ENCODE measurements around the gene OTULIN.

The OTULIN gene

GRCh38 chr5:14660833-14661232 is 3.7 kb upstream of the OTULIN start:
- H3K27me3 ChIP-seq (ENCODE audit: low read depth): no peaks in the 10 kb centered on the region
- in situ Hi-C loops (cut with MboI; ENCODE audit: low sequenced_read_pairs): no loop called here
- DNase-seq (ENCODE audit: low spot score in 2 of 2): no peak

GRCh38 chr5:14662721-14663260 is 1.7 kb upstream of the OTULIN start:
- DNase-seq (ENCODE audit: low spot score in 2 of 2): no peak
- Histone ChIP-seq H3K4me1 (peaks cover 16% of the 10 kb centered on the region), H3K4me3 (no peak overlapping the region), H3K27me3 (ENCODE audit: low read depth) (no peaks in the 10 kb centered on the region), H3K9me3 (no peaks in the 10 kb centered on the region), H3K36me3 (replicated peaks) (no peaks in the 10 kb centered on the region)
- in situ Hi-C loops (cut with MboI; ENCODE audit: low sequenced_read_pairs): no loop called here

More at GRCh38 chr5:14660833-14661232, 3.7 kb upstream of the OTULIN start:
- no peaks in the 10 kb centered on the region for H3K9me3 ChIP-seq
- peaks cover 12% of the 10 kb centered on the region for H3K4me1 ChIP-seq
- H3K4me3 ChIP-seq: no peak overlapping the region
- H3K36me3 ChIP-seq (replicated peaks): no peaks in the 10 kb centered on the region

DNA sequence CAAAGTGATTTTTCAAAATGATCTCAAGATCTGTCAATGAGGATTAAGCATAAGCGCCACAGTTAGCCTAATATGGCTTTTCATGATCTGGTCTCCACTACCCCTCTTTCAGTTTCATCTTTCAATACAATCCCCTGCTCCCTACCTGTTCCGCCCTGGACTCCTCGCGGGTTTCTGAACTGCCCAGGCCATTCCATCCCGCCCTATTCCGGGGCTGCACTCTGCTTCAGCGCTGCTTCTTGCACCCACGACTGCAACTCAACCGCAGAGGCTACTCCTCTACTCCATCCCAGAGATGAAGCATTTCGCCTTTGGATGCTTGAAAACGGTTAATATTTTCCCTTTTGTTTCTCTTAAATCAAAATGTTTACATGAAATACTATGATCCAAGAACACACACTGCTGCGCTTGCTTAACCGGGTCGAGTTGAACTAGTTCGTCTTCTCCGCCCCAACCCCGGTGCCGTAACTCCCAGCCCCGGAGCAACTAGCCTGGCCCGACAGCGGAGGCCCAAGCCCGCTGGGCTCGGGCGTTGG is 716 bp upstream of the OTULIN start:
- H3K9me3 ChIP-seq: no peaks in the 10 kb centered on the region
- H3K27me3 ChIP-seq (ENCODE audit: low read depth): no peaks in the 10 kb centered on the region
- peak in 1 of 2 experiments; percentile 21 for DNase-seq (ENCODE audit: low spot score in 2 of 2)
- in situ Hi-C loops (cut with MboI; ENCODE audit: low sequenced_read_pairs): no loop called here
- H3K4me3 ChIP-seq: peak overlapping the region; percentile 56
- no peaks in the 10 kb centered on the region for H3K36me3 ChIP-seq (replicated peaks)
- H3K4me1 ChIP-seq: peaks cover 16% of the 10 kb centered on the region

DNA sequence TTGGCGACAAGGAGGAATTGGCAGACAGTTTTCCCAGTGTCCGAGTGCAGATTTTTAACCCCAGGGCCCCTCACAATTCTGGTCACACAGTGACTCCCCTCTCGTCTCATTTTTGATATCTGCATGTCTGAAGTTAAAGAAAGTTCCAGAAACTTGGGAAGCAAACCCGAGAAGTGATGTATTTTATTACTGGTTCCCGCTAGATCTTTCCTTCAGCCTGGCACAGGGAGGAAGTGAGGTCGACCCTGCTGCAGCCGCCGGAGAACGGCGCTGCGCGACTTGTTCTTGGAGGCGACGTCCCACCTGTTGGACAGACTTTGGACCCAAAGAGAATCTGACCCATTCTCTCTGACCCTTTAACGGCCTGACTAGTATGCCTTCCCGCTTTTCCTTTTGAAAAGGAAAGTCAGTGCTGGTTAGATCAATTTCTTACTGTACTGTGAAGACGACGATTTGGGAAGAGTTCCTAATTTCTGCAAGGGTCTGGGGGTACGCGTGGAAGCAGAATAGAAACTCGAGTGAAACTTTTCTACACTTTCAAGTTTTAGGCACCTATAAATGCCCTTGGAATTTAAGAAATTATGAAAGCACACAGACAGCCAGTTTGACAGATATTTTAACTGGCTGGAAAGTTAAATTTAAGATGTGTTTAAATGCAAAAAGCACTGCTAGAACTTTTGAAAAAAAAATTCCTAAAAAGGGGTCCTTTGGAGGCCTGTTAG is 744 bp downstream of the OTULIN start:
- Histone ChIP-seq H3K9me3 (no peaks in the 10 kb centered on the region), H3K4me1 (peaks cover 16% of the 10 kb centered on the region), H3K4me3 (peak overlapping the region; percentile 56), H3K36me3 (replicated peaks) (no peaks in the 10 kb centered on the region), H3K27me3 (ENCODE audit: low read depth) (no peaks in the 10 kb centered on the region)
- peak in 1 of 2 experiments; percentile 42 for DNase-seq (ENCODE audit: low spot score in 2 of 2)
- in situ Hi-C loops (cut with MboI; ENCODE audit: low sequenced_read_pairs): no loop called here

GRCh38 chr5:14665949-14666348 is 1.4 kb downstream of the OTULIN start:
- Histone ChIP-seq H3K27me3 (ENCODE audit: low read depth) (no peaks in the 10 kb centered on the region), H3K4me3 (peak overlapping the region; percentile 56), H3K4me1 (peaks cover 16% of the 10 kb centered on the region), H3K9me3 (no peaks in the 10 kb centered on the region), H3K36me3 (replicated peaks) (no peaks in the 10 kb centered on the region)
- peak; percentile 32 to 58 for DNase-seq (ENCODE audit: low spot score in 2 of 2)
- in situ Hi-C loops (cut with MboI; ENCODE audit: low sequenced_read_pairs): no loop called here

DNA sequence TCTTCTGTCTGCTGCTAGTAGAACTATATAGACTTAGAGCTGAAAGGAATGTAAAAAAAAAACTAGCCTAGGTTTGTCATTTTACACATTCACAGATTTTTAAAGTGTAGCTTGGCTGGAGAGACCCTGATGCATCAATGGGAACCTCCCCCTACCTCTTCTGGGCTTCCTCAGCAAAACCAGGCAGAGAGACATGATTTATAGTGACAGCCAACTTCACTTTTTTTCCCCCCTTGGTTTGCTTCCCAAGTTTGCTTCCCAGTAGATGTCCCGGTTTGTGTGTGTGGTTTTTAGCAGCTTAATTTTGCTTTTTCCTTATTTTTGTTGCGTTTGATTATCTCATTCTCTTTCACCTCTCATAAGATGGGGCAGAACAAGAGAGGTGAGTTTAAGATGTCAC is 1.8 kb downstream of the OTULIN start:
- H3K9me3 ChIP-seq: no peaks in the 10 kb centered on the region
- H3K36me3 ChIP-seq (replicated peaks): no peaks in the 10 kb centered on the region
- no peak for DNase-seq (ENCODE audit: low spot score in 2 of 2)
- peaks cover 16% of the 10 kb centered on the region for H3K4me1 ChIP-seq
- no peaks in the 10 kb centered on the region for H3K27me3 ChIP-seq (ENCODE audit: low read depth)
- H3K4me3 ChIP-seq: no peak overlapping the region
- in situ Hi-C loops (cut with MboI; ENCODE audit: low sequenced_read_pairs): no loop called here

DNA sequence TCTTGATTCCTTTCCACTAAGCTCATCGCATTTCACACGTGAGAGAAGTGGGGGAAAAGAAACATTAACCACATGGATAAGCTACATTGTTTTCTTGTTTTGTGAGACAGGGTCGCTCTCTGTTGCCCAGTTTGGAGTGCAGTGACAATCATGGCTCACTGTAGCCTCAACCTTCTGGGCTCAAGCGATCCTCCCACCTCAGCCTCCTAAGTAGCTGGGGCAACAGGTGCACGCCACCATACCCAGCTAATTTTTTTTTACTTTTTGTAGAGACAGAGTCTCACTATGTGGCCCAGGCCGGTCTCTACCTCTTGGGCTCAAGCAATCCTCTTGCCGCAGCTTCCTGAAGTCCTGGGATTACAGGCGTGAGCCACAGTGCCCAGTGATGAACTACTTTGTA is 2.8 kb downstream of the OTULIN start:
- no peak for DNase-seq (ENCODE audit: low spot score in 2 of 2)
- in situ Hi-C loops (cut with MboI; ENCODE audit: low sequenced_read_pairs): no loop called here
- peaks cover 16% of the 10 kb centered on the region for H3K4me1 ChIP-seq
- no peak overlapping the region for H3K4me3 ChIP-seq
- H3K36me3 ChIP-seq (replicated peaks): no peaks in the 10 kb centered on the region
- H3K27me3 ChIP-seq (ENCODE audit: low read depth): no peaks in the 10 kb centered on the region
- no peaks in the 10 kb centered on the region for H3K9me3 ChIP-seq

- no peak for DNase-seq (ENCODE audit: low spot score in 2 of 2)
- Histone ChIP-seq H3K4me3 (no peak overlapping the region), H3K36me3 (replicated peaks) (no peaks in the 10 kb centered on the region), H3K9me3 (no peaks in the 10 kb centered on the region), H3K27me3 (ENCODE audit: low read depth) (no peaks in the 10 kb centered on the region), H3K4me1 (peaks cover 18% of the 10 kb centered on the region)
- in situ Hi-C loops (cut with MboI; ENCODE audit: low sequenced_read_pairs): no loop called here
Observed at GRCh38 chr5:14667770-14668169, 3.3 kb downstream of the OTULIN start.

DNA sequence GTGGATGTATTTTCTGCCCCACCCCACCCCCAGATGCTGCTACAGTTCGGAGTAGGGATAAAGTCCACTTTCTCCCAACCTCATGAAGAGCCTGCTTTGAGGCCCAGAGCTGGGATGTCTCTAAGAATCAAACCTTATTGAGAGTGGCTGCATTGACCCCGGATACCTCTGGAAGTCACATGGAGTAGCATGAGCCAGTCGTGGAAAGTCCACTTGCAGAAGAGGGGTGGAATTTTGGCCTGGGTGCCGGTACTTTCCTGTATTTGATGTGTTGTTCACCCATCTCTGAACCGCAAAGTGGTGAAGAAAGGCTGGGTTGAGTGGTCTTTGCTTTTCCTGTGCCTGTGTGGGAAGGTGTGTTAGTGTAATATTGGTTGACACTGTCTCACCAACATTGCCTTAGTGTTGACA is 3.7 kb downstream of the OTULIN start:
- in situ Hi-C loops (cut with MboI; ENCODE audit: low sequenced_read_pairs): no loop called here
- no peak overlapping the region for H3K4me3 ChIP-seq
- peaks cover 23% of the 10 kb centered on the region for H3K4me1 ChIP-seq

GRCh38 chr5:14669415-14669814 is 4.9 kb downstream of the OTULIN start:
- Histone ChIP-seq H3K4me1 (peaks cover 26% of the 10 kb centered on the region), H3K4me3 (no peak overlapping the region), H3K36me3 (replicated peaks) (no peaks in the 10 kb centered on the region; the same call in 1 of the 2 replicates), H3K9me3 (no peaks in the 10 kb centered on the region), H3K27me3 (ENCODE audit: low read depth) (no peaks in the 10 kb centered on the region)
- DNase-seq (ENCODE audit: low spot score in 2 of 2): no peak
- in situ Hi-C loops (cut with MboI; ENCODE audit: low sequenced_read_pairs): no loop called here

More for the DNA sequence above, 3.7 kb downstream of the OTULIN start:
- no peaks in the 10 kb centered on the region for H3K27me3 ChIP-seq (ENCODE audit: low read depth)
- no peaks in the 10 kb centered on the region for H3K36me3 ChIP-seq (replicated peaks)
- no peaks in the 10 kb centered on the region for H3K9me3 ChIP-seq
- DNase-seq (ENCODE audit: low spot score in 2 of 2): no peak

GRCh38 chr5:14669975-14670374 is 5.5 kb downstream of the OTULIN start:
- Histone ChIP-seq H3K36me3 (replicated peaks) (no peaks in the 10 kb centered on the region; the same call in 1 of the 2 replicates), H3K9me3 (no peaks in the 10 kb centered on the region), H3K4me1 (peaks cover 26% of the 10 kb centered on the region), H3K4me3 (no peak overlapping the region), H3K27me3 (ENCODE audit: low read depth) (no peaks in the 10 kb centered on the region)
- in situ Hi-C loops (cut with MboI; ENCODE audit: low sequenced_read_pairs): no loop called here
- no peak for DNase-seq (ENCODE audit: low spot score in 2 of 2)

DNA sequence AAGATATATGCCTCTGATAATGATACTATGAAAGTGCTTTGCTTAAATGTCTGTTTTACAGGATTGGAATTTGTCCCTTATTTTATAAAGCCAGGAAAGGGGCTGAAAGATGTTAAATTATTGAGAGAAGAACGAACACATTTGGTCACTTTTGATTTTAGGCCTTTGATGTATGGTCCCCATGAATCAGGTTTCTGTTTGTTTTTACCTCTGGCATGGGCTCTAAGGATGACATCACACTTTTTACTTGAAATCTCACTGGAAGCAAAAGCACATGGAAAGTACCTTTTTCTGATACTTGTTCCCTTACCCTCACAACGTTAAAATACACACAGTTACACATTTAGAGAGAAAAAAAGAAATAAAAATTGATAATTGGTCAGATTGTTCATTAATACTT is 6.9 kb downstream of the OTULIN start:
- Histone ChIP-seq H3K4me1 (peaks cover 18% of the 10 kb centered on the region), H3K4me3 (no peak overlapping the region), H3K36me3 (replicated peaks) (no peaks in the 10 kb centered on the region; the same call in 1 of the 2 replicates), H3K27me3 (ENCODE audit: low read depth) (no peaks in the 10 kb centered on the region), H3K9me3 (no peaks in the 10 kb centered on the region)
- DNase-seq (ENCODE audit: low spot score in 2 of 2): no peak
- in situ Hi-C loops (cut with MboI; ENCODE audit: low sequenced_read_pairs): no loop called here

DNA sequence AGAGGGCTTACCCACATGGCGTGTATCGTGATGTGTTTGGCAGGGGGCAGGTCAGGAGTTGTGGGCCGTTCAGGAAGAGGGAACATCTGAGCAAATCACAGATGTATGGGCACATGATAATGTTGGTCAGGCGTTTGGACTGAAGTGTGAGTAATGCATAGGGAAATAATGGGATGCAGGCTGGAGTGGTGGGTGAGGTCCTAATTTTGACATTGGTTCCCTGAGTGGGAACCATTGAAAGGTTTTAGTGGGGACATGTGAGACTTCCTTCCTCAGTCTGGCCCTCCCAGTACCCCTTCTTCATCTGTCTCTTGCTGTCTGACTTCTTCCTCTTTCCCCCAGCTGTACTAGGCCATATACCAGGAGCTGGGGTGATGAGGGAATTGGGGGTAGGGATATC is 7.6 kb downstream of the OTULIN start:
- no peak for DNase-seq (ENCODE audit: low spot score in 2 of 2)
- in situ Hi-C loops (cut with MboI; ENCODE audit: low sequenced_read_pairs): no loop called here
- H3K4me3 ChIP-seq: no peak overlapping the region
- peaks cover 18% of the 10 kb centered on the region for H3K4me1 ChIP-seq
- no peaks in the 10 kb centered on the region for H3K9me3 ChIP-seq
- no peaks in the 10 kb centered on the region; the same call in 1 of the 2 replicates for H3K36me3 ChIP-seq (replicated peaks)
- no peaks in the 10 kb centered on the region for H3K27me3 ChIP-seq (ENCODE audit: low read depth)
